IPS-NIHi7 (cell line): Measurements from ENCODE around the gene CMTM7.
"Not testable (repeated sequence)": the region's sequence is repeated elsewhere in the genome, so short reads cannot be mapped to it uniquely, and the experiment has no call there.

Source experiments
- DNase-seq: peaks from one replicate; pipeline ENCODE4 v3.0.0; 2012; ENCODE audit warnings: mixed read lengths; ENCODE audit errors: extremely low spot score

The CMTM7 gene

DNA sequence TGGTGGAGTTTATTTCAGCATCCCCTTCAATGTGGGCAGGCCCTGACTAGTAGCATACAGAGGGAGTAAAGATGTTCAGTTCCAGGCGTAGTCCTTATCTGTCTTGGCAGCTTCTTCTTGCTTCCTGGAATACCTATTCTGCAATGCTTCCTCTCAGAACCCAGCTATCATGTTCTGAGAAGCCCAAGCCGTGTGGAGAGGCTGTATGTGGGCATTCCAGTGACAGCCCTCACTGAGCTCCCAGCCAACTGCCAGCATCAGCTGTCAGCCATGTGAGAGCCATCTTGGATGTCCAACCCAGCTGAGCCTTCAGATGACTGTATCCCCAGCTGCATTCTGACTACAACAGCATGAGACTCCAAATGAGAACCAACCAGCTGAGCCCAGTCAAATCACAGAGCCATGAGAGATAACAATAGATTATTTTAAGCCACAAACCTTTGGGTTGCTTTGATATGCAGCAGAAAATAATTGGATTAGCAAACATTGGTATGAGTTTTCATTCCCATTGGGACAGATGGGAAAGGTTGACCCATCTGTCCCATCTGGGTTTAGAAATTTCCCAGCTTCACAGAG, 8.4 kb upstream of the CMTM7 start:
- no peak for DNase-seq

DNA sequence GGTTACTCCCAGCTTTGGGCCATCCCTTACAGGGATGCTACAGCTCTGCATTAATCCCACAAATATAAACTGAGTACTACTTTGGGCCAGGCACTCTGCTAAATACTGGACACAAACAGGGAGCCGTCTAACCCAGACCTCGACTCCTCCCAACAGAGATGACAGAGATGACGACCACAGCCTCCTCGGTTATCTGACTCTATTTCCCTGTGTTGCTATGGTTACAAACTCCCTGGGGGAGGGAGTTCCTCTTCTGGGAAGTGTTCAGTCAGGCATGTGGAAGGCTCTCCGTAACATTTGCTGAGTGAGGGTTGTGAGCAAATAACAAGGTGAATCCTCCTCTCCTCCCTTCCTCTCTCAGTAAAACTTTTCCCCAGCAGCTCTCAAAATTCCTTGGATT, 6.7 kb upstream of the CMTM7 start:
- DNase-seq = no peak

DNA sequence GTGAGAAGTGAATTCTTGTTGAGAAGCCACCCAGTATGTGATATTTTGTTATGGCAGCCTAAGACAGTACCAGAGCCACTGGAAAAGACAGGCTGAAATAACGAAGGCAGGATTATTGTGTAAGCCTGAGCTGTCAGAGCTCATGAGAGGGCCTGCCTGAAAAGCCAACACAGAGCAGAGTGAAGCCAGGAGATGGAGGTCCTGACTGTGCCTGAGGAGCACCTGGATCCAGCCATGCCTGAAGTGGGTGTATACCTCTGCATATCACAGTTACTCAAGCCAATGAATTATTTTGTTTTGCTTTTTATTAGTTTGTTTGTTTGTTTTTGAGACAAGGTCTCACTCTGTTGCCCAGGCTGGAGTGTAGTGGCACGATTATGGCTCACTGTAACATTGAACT, 4.1 kb upstream of the CMTM7 start:
- DNase-seq = no peak

DNA sequence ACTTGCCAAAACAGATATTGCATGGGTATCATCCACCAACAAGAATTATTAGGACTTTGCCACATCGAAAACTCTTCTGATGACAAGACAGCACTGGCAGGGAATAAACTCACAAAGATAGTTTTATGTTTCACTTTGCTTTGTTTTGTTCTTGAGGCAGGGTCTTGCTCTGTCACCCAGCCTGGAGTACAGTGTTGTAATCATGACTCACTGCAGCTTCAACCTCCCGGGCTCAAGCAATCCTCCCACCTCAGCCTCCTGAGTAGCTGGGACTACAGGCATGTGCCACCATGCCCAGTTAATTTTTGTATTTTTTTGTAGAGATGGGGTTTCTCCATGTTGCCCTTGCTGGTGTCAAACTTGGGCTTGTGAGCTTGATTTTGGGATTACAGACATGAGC, 2.1 kb upstream of the CMTM7 start:
- not testable (repeated sequence) for DNase-seq

DNA sequence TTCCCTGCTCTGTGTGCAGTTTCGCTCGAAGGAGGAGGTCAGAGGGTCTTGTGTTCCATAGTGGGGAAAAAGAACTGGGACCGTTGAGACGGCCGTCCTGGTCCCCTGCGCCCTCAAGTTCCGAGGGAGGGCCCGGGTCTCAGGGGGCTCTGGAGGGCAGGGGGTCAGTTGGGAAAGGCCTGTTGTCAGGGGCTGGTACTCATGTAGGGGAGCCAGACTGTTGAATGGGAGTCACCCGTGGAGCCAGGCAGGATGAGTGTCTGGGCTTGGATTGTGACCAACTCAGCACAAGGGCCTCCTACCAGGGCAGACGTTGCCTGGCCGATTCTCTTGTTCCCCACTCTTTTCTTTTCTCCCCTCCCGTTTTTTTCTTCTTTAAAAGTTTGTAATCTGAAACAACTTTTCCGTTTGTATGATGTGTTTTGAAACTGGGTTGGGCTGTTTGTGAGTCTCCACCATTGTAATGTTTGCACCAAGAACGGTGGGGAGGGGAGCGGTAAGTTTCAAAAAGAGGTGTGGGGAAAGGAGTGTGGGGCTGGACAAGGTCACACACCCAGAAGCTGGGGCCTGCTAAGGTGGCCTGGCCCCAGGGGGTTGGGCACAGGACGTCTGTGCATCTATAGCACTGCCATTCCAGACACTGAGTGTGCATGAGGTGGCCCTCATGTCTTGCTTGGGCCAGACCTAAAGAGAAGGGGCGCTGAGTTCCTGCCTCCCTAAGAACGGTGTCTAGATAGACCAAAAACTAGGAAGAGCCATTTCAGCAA, 1.1 kb downstream of the CMTM7 start:
- DNase-seq = peak; percentile 20

DNA sequence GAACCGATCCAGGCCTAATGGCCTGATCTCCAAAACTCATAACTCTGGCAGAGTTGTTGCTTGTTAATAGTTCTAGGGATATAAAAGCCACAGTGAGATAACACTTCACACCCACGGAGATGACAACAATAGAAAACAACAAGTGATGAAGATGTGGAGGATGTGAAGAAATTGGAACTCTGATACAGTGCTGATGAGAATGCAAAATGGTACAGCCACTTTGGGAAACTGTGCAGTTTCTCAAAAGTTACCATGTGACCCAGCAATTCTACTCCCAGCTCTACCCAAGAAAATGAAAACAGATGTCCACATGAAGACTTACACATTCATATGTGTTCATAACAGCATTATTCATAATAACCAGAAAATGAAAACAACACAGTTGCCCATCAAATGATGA, 3.8 kb downstream of the CMTM7 start:
- DNase-seq = no peak

DNA sequence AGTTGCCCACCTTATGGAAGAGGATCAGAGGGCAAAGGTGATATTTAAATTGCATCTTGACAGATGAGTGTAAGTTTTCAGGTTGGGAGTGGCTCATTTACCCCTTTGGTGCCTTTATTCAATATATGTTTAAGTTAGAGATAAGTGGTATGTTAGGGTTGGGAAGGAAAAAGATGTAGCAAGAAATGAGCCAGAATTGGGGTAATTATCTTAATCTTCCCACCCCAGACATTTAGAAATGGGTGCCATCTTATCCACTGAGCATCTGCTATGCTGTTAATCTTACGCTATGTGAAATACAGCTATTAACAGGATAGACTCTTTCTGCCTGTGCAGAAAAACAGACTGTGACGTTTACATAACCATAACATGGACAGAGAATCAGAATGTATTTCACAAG, 6.3 kb downstream of the CMTM7 start:
- no peak for DNase-seq

DNA sequence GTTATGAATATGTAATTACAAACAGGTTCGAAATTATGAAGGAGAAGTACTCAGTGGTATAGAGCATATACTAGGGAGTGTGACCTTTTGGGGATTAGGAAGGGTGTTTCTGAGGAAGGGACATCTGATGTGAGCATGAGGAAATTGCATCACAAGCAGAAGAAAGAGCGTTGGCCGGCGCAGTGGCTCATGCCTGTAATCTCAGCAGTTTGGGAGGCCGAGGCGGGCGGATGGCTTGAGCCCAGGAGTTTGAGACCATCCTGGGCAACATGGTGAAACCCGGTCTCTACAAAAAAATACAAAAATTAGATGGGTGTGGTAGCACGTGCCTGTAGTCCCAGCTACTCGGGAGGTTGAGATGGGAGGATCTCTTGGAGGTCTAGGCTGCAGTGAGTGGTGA, 6.9 kb downstream of the CMTM7 start:
- DNase-seq = no peak

DNA sequence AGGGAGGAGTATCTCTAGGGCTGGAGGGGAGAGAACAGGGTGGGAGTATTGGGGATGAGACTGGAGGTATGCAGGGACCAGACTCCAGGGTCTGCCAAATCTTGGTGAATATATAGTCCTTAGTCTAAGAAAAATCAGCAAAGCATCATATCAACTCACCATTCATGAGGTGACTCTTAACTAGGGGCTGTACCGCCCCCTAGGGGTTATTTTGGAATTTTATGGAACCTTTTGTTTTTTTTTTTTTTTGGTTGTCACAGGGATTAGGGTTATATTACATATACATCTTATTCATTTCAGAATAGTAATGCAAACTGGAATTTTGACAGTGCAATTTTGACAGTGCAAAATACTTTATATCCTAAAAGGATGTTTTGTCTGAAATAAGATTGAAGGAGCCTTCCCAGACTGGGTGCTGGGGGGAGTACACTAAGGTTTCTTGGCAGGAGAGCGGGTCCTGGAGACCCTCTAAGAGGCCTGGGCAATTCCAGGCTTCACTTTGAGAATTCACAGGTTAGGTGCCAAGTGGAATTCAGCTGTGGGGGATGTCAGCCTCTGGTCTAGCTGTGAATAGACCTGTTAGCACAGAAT, 7.5 kb downstream of the CMTM7 start:
- peak; percentile 33 for DNase-seq

DNA sequence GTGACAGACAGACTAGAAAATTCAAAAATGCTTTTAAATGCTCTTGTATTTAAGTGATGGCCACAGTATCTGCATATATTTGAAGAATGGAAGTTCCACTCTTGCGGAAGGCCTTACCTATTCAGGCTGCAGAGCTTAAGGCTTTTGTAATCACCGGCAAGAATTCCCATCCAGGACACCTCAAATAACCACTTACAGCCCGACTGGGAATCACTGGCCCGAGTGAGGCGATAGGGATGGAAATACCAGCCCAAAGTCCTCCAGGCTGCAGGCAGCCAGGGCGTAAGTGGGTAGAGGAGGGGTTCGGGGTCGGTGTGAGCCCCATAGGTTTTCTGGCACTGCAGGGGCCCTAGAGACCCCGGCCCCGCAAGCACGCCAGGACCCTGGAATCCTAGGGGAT, 9.5 kb downstream of the CMTM7 start:
- DNase-seq = peak; percentile 41

DNA sequence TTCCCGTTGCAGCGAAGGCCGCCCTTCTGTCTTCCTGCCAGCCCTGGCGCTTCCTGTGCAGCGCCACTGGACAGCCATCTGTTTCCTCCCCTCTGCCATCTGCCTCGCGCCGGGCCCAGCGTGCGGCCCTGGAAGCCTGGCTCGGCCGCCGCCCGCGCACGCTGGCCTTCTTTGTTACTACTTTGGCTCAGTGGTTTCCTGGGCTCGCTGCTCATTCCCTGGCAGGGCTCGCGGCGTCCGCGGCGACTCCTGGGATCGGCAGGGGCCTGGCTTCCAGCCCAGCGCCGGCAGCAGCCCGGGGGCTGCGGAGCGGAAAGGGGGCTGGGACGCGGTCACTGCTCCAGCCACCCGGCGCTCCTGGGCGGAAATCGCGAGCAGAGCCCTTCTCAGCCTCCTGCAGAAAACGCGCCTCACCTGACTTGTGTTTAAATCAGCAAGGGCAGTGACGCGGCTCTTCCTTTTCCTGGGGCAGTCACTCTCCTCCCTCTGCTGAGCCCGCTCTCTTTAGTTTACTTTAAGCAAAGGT, 10.0 kb downstream of the CMTM7 start:
- peak; percentile 74 for DNase-seq

DNA sequence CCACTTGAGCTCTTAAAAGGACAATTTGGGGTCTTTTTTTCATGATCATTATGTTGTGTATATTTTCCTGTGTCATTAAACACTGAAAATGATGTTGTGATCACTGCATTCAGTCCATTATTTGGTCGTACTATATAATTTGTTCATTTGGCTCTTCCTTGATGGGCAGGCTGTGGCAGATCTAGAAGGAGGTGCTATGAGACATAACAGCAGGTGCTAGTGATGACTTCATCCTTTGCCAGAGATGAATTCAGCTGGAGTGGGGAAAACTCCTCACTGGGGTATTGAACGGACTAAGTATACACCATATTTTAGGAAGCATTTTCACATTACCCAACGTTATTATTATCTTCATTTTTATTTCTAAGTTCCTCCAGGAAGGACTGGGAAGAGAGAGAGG, 12.0 kb downstream of the CMTM7 start:
- DNase-seq = no peak

DNA sequence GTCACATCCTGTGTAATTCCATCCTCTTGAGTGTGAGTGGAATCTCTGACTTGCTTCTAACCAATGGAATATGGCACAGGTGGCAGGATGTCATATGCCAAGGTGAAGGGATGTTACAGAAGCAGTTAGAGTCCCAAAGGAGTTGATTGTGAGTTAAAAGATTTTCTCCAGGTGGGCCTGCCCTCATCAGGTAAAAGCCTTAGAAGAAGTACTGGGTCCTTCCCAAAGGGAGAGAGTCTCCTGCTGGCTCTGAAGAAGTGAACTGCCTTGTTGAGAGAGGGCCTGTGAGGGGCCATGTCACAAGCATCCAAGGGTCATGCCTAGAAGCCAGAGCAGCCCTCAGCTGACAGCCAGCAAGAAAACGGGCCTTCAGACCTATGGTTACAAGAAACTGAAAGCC, 13.1 kb downstream of the CMTM7 start:
- no peak for DNase-seq

DNA sequence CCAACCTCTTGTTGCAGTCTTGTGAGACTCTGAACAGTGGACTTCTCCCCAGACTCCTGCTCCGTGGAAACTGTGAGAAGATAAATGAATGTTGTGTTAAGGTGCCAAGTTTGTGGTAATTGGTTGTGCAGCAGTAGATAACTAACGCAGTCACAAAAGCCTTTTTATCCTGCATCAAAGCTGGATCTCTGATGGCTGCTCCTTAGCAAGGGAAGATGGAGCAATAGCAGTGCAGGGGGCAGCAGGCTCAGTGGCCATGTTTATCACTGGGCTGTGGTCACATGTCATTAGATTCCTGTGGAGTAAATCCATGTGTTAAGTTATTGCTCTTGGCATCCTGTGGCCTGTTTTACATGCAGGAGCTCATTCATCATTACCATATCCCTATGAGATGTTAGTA, 13.5 kb downstream of the CMTM7 start:
- no peak for DNase-seq

DNA sequence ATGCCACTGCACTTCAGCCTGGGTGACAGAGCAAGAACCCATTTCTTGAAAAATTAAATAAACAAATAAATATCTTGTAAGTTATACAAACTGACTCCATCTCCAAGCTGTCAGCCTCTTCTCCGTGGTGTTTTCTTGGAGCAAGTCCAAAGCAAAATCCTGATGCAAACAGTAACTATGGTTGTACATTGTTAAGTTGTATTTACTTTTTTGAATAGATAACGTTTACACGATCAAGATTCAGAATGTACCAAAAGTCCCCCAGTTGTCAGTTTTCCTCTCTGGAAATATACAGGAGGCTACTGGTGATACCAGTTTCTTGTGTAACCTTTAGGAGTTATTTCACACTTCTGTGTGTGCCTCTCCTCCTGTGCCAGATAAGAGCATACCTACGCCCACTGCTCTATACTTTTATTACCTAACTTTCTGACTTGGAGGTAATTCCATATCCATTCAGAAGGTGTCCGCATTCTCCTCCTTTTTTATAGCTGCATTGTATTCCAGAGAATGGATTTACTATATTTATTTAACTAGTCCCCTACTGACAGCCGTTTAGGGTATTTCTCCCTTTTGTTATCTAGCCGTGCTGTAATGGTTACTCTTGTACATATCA, 14.2 kb downstream of the CMTM7 start:
- no peak for DNase-seq

DNA sequence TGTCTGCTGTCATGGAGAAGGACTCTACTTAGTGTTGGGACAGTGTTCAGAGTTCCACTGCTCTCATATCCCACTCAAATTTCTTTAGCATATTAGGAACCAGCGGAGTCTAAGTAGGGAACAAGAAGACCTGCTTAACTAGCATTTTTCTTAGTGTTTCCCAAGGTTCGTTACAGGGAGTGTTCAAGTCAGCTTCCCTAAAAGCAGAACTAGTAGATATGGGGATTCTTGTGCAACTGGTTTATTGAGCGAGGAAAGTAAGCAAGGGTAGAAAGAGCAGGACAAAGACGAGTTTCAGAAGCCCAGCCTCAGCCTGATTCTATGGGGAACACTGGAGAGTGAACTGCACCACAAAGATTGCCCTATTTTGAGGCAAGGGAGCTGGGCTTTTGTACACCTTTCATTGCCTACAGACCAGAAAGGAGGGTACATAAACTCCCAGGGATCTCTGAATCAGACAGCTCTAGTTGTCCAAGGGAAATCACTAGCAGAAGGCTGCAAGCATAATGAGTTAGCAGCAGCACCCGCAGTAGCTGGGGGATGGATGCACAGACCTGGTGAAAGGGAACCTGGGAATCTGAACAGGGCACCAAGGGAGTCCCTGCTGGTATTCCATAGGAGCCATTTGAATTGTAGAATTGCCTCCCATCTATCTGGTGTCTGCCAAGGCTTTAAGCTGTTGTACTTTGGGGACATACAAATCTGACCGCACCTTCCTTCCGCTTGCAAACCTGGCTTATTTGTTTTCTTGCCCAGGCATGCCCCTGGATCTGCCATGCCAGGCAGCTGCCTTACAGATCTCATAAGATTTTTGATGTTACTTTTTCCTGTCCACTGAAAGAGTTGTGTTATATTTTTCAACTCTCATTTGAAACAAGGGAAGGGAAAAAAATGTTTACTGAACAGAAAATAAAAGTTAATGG, 15.1 kb downstream of the CMTM7 start:
- DNase-seq = no peak

DNA sequence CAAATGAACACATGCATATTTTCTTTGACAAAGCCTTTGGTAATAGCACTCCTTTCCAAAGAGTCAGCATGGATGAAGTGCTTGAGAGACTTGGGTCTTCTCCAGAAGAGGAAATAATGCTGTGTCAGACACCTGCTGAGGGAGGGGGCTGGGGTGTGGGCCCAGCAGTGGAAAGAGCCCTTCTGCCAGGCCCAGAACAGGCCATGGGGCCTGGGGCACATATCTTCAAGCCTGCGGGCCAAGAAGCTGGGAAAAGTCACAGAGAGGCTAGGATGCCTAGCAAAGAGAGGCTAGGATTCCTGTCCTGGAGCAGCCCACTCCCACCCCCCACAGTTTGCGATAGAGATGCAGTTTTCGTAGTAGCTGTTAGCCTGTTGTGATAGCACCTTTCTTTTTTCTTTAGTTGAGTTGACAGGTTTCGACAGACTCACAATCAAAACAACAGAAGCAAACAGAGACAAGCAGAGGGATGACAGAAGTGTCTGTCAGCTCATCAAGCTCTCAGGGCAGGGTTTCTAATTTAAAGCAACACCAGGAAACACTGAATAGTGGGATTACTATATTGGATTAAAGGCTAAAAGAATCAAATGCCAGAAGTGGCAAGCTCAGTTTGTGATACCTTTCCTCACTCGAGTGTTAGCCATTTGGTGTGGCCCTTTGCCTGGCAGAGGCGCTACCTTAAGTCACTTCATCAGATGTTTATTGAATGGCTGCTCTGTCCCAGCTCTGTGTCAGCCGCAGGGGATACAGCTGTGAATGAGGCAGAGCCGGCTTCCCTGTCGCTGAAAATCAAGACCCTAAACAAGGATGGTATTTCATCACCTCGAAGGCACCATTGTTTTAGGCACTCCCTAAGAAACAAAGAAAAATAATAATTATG, 19.0 kb downstream of the CMTM7 start:
- no peak for DNase-seq

DNA sequence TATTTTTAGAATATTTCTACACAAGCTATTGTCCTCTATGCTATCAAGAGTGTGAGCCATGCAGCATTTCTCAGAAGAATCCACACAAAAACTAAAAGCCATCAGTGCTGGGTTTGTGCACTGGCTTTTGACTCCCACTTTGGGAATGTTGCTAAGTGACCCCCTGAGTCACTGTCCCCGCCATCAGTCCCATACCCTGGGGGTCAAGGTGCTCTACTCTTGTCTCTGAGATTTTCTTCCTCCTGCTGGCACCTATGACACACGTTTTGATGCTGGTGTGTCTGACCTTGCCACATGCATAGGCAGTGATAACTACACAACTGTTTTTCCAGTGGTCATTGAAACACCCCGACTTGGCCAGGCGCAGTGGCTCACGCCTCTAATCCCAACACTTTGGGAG, 19.8 kb downstream of the CMTM7 start:
- no peak for DNase-seq

DNA sequence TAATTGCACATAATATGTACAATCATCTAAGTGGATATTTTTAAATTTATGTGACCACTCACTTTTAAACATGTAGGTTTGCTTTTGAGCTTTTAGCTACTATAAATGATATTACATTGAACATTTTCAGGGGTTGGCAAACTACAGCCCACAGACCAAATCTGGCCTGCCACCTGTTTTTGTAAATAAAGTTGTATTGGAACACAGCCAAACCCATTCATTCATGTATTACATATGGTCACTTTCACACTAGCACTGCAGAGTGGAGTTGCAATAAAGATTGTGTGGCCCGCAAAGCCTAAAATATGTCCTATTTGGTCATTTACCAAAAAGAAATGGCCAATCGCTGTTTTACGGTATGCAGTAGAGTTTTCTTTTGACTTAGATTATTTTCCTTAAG, 21.2 kb downstream of the CMTM7 start:
- DNase-seq = no peak

DNA sequence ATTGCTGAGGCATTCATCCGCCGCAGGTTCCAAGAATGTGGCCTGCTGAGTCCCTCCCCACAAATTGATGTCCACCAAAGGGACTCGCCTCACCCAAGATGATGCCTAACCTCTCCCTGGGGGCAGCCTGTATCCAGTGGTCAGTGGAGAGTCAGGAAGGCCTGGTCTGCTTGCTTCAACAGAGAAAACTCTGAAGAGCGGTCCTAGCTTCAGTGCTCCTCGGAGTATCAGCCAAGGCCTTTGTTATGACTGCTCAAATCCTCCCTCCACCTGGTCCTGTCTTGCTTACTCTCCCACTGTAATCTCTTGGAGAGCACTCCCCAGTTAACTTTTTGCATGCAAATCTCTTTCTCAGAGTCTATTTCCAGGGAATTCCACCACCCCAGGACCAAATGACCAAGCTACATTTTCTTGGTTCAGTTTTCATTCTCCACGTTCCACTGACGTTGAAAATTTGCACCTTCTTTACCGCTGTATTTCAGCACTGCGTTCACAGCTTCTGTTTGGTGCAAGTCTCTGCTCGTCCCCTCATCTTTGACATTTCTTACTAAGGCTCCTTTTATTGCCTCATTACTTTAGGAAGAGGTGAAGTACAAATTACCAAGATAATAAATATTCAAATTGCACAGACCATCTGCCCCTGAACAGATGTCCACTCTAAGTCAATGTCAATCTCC, 22.3 kb downstream of the CMTM7 start:
- DNase-seq = no peak
